Common myeloid progenitor, CD34-positive (primary cell): ENCODE results near the gene COG1.

Experiments
- CTCF ChIA-PET: fragments of 350-600 bp; sonication (Branson Sonifier 250); formaldehyde crosslinking; loops from one replicate; lab custom pipeline; 2021; ENCODE audit warnings: antibody characterized with exemption; lab: Charles Lee
- POLR2A ChIA-PET: fragments of 350-600 bp; sonication (Branson Sonifier 250); formaldehyde crosslinking; loops from one replicate; lab custom pipeline; 2021; ENCODE audit warnings: antibody characterized with exemption; lab: Charles Lee
- DNase-seq, 3 donors: peaks; one replicate each; pipeline versions ENCODE4 v3.0.0 to v3.0.0-alpha.2; 2013
- H3K27ac ChIP-seq, 2 experiments: 1 replicate in 1 of 2; 2 replicates in 1 of 2; pipeline ENCODE4 v1.7.0; 2013; ENCODE audit warnings: inconsistent platforms in 2 of 2, low read length in 2 of 2, mild to moderate bottlenecking in 2 of 2, low read depth in 1 of 2, moderate library complexity in 1 of 2; ENCODE audit not compliant: severe bottlenecking in 2 of 2, insufficient read depth in 1 of 2, poor library complexity in 1 of 2
- H3K27me3 ChIP-seq, 5 experiments: replicated peaks in 2 of 5; 1 replicate in 3 of 5; 2 replicates in 2 of 5; pipeline versions ENCODE4 v1.6.1 to v1.7.0; 2013; ENCODE audit warnings: low read length in 4 of 5, mild to moderate bottlenecking in 2 of 5, moderate library complexity in 2 of 5, inconsistent platforms in 1 of 5; ENCODE audit not compliant: insufficient read depth in 5 of 5, control insufficient read depth in 4 of 5
- H3K36me3 ChIP-seq, 4 experiments: 1 replicate in 2 of 4; 2 replicates in 2 of 4; pipeline versions ENCODE4 v1.6.1 to v1.7.0; 2013; ENCODE audit warnings: low read length in 3 of 4, control low read depth in 1 of 4, mild to moderate bottlenecking in 1 of 4; ENCODE audit not compliant: control insufficient read depth in 4 of 4, insufficient read depth in 4 of 4
- H3K4me1 ChIP-seq, 4 experiments: 1 replicate in 3 of 4; 2 replicates in 1 of 4; pipeline versions ENCODE4 v1.6.1 to v1.7.1; 2013; ENCODE audit warnings: low read length in 3 of 4, mild to moderate bottlenecking in 3 of 4, control low read depth in 1 of 4, inconsistent platforms in 1 of 4, moderate library complexity in 1 of 4; ENCODE audit not compliant: control insufficient read depth in 4 of 4, insufficient read depth in 4 of 4; ENCODE audit errors: control extremely low read depth in 1 of 4
- H3K4me3 ChIP-seq, 7 experiments: 1 replicate in 4 of 7; 2 replicates in 3 of 7; pipeline versions ENCODE4 v1.5.1 to v1.7.0; 2013; ENCODE audit warnings: mild to moderate bottlenecking in 7 of 7, low read length in 6 of 7, moderate library complexity in 6 of 7, inconsistent platforms in 2 of 7, low read depth in 2 of 7, control low read depth in 1 of 7; ENCODE audit not compliant: insufficient read depth in 4 of 7, control insufficient read depth in 1 of 7; ENCODE audit errors: extremely low read depth in 1 of 7
- H3K9me3 ChIP-seq, 5 experiments: 1 replicate in 4 of 5; 2 replicates in 1 of 5; pipeline versions ENCODE4 v1.6.1 to v1.7.1; 2013; ENCODE audit warnings: low read length in 4 of 5, mild to moderate bottlenecking in 2 of 5, inconsistent platforms in 1 of 5, low read depth in 1 of 5, moderate library complexity in 1 of 5; ENCODE audit not compliant: control insufficient read depth in 4 of 5, insufficient read depth in 2 of 5; ENCODE audit errors: control extremely low read depth in 1 of 5
- WGBS: methylation state at CpG from one replicate; pipeline ENCODE4 v1.1.5; 2013; ENCODE audit not compliant: insufficient coverage; 5-methylcytosine and 5-hydroxymethylcytosine counted together

The COG1 gene

DNA sequence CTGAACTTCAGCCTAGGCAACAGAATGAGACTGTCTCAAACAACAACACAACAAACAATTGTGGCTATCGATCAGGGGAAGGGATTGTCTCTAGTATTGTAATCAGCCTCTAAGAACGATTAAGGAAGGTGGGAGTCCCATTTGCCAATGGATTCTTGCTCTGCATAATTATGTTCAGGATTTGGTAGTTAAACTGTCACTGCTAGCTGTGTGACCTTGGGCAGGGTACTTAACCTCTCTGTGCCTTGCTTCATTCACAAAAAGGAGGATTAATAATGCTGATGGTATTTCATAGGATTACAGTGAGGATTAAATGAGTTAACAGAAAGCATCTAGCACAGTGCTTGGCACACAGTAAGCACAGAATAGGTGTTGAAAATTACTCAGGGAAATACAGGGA is 34.7 kb upstream of the COG1 start:
- no CpG with 5 or more reads among the region's 2 CpGs for whole genome bisulfite sequencing
- ChIA-PET CTCF (interaction anchor here (1.3 to 2.0 kb wide), 2 partner anchors 13 to 172 kb away, joined by 3 to 7 read pairs; no protein-coding TSS in a partner anchor), POLR2A (no interaction called here)
- no peak overlapping the region for H3K27ac ChIP-seq
- H3K4me3 ChIP-seq: no peak overlapping the region
- peaks cover 4 to 29% (median 9%) of the 10 kb centered on the region in 5 experiments for H3K27me3 ChIP-seq
- no peaks in the 10 kb centered on the region for H3K36me3 ChIP-seq
- H3K4me1 ChIP-seq: peaks cover 0 to 2% (median 0%) of the 10 kb centered on the region in 4 experiments
- DNase-seq: no peak
- H3K9me3 ChIP-seq: no peaks in the 10 kb centered on the region

DNA sequence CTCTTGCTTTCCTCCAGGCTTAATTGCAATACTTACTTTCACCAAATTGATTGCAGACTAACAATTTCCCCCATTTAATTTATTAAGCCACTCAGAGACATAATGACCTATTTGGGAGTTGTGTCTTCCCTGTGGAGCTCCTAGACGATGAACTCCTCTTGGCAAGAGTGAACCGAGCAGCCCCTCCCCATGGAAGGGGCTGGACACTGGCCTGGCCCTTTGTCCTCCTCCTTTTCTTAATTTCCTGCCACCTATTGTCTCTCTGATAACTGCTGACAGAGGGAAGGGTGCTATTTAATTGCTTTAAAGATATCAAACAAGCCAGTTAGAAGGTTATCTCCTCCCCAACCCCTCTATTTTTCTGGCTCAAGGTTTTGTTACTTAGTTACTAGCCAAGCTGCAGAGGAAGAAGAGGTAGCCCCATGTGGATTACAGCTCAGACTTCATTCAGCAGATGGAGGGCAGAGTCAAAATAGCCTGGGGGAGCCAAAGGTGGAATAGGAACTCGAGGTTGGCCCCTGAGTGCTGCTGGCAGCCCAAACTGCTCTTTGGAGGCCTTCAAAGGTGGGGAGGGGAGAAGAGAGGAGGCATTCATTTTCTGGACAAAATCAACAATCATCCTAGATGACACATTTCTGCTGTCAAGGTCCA is 31.8 kb upstream of the COG1 start:
- no peak for DNase-seq
- no peak overlapping the region for H3K27ac ChIP-seq
- no peak overlapping the region for H3K4me3 ChIP-seq
- no peaks in the 10 kb centered on the region for H3K9me3 ChIP-seq
- peaks cover 0 to 20% (median 19%) of the 10 kb centered on the region in 4 experiments for H3K4me1 ChIP-seq
- peaks cover 5 to 54% (median 27%) of the 10 kb centered on the region in 5 experiments for H3K27me3 ChIP-seq
- H3K36me3 ChIP-seq: no peaks in the 10 kb centered on the region
- 65% methylated on average over 3 of the region's 3 CpGs for WGBS
- ChIA-PET CTCF (interaction anchor here (0.5 to 2.5 kb wide), 2 partner anchors 433 to 614 kb away, joined by 3 to 6 read pairs; no protein-coding TSS in a partner anchor), POLR2A (no interaction called here)

DNA sequence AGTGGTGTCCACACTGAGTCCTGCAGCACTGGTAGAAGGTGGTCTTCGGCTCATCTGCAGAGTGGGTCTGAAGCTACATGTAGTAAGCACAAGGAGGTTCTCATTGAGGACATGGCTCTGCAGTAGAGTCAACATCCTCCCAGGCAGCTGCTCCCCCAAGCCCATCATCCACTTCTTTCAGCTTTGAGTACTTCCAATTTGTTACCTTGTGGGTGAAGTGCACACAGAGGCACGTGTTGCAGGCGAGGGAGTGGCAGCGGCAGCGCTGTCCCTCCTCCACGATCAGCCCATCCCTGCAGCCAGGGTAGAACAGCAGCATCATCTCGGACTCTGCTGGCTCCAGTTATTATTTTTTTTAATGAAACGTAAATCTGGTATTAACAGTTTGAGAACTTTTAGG is 29.8 kb upstream of the COG1 start:
- ChIA-PET CTCF (interaction anchor here (2.1 kb wide), 1 partner anchor 435 kb away, joined by 12 read pairs; no protein-coding TSS in a partner anchor), POLR2A (no interaction called here)
- Histone ChIP-seq H3K4me3 (no peak overlapping the region), H3K27ac (no peak overlapping the region), H3K36me3 (no peaks in the 10 kb centered on the region), H3K27me3 (peaks cover 10 to 70% (median 36%) of the 10 kb centered on the region in 5 experiments), H3K9me3 (no peaks in the 10 kb centered on the region), H3K4me1 (peaks cover 0 to 34% (median 32%) of the 10 kb centered on the region in 4 experiments)
- DNase-seq: no peak
- WGBS: 73% methylated on average over 6 of the region's 8 CpGs

DNA sequence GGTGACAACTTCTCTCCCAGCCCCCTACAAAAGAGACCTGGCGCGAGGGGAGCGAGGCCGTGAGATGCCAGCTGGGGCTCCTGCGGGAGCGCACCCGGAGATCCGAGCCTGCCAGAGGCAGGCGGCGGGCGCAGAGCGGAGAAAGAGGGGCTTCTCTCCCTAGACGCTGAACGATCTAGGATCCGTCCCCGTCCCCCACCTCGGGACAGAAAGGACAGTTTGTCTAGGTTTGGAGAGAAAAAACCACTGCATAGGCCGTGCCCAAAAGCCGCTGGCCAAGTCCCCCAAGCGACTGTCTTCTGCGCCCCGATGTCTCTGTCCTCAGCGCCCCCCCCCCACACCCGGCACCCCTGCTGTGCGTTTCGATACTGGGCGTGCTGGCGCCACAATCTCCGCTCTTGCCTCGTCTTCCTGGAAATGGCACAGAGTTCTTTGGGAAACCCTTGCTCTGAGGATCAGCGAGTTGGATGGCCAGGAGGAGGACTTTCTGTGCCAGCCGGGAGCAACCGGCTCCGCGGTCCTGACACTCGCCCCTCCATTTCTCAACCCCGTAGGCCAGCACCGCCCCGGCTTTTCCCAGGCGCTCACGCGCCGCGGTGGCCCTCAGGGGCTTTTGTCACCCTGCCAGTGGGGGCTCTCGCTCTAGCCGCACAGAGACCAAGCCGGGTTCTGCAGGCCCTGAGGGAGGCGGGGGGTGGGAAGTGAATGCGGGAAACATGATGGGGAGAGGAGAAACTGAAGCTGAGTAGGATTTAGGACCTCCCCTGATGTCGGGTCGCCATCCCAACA is 27.0 kb upstream of the COG1 start:
- CTCF ChIA-PET: interaction anchor here (1.2 to 1.8 kb wide), 4 partner anchors 180 to 606 kb away, joined by 3 to 6 read pairs (median 4); no protein-coding TSS in a partner anchor
- 0% methylated on average over 26 of the region's 51 CpGs for WGBS
- POLR2A ChIA-PET: no interaction called here
- H3K4me1 ChIP-seq: peaks cover 0 to 34% (median 32%) of the 10 kb centered on the region in 4 experiments
- no peak overlapping the region for H3K27ac ChIP-seq
- H3K27me3 ChIP-seq: peaks cover 10 to 82% (median 39%) of the 10 kb centered on the region in 5 experiments
- DNase-seq: peak in 1 of 3 donors; percentile 36
- peak overlapping the region in 6 of 7 experiments; percentile 45 to 73 (median 60) for H3K4me3 ChIP-seq
- H3K9me3 ChIP-seq: no peaks in the 10 kb centered on the region
- no peaks in the 10 kb centered on the region for H3K36me3 ChIP-seq

DNA sequence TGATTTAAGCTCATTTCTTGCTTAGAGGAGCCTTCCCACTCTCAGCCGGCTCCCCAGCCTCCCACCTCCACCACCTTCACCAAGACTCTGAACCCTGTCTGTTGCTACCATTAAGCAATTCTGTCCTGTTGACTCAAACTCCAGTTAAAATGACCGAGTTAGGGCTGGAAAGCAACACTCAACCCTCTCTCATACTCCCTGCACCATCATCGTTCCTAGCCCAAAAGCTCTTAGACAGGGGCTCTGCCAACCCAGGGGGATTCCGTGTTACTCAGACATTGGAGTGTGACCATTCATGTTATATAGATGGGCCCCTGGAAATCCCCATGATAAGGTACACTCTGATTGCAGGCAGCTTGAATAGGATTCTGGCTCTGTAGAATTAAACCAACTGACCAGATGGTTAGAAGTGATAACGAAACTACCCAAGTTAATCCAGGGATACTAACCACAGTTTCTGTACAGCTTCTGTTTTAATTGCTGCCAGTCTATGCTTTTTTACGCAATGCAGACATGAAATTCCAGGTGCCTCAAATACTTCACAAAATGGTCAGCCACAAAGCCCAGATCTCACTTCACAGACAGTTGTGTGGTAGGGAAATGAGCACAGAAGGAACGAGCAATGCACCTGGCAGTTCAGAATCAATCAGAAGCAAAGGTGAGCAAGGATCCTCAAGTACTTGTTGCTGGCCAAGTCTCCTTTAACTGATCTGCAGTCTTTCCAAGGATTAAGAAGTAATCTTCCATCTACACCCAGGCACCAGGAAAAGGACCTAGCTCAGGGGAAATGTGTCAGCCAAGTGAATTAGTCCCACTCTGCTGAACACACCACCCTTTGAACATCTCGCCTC is 25.9 kb upstream of the COG1 start:
- POLR2A ChIA-PET: no interaction called here

DNA sequence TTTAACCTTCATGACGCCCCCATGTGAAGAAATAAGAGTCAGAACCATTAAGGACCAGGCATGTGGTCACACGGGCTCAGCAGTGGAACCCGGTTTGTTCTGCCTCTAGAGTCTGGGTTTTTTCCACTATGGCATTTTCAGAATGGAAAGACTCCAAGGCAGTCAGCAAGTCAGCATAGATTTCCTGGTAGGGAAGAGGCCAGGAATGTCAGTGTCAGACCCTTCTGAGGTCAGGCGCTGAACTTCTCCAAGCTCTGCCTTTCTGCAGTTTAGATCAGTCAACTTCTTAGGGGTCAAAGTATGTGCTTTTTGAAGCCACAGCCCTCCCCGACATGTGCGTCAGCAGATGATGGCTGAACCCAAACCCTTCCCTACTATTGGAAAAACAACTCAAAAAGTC is 24.2 kb upstream of the COG1 start:
- 95% methylated on average over 3 of the region's 6 CpGs for WGBS
- no peak overlapping the region for H3K4me3 ChIP-seq
- CTCF ChIA-PET: interaction anchor here (1.6 kb wide), 1 partner anchor 182 kb away, joined by 3 read pairs; no protein-coding TSS in a partner anchor
- H3K36me3 ChIP-seq: no peaks in the 10 kb centered on the region
- no peaks in the 10 kb centered on the region for H3K9me3 ChIP-seq
- peaks cover 5 to 63% (median 31%) of the 10 kb centered on the region in 5 experiments for H3K27me3 ChIP-seq
- H3K27ac ChIP-seq: no peak overlapping the region
- DNase-seq: no peak
- peaks cover 0 to 34% (median 32%) of the 10 kb centered on the region in 4 experiments for H3K4me1 ChIP-seq
- POLR2A ChIA-PET: no interaction called here

More for the DNA sequence above, 25.9 kb upstream of the COG1 start:
- H3K4me3 ChIP-seq: peak overlapping the region in 6 of 7 experiments; percentile 15 to 73 (median 52)
- peaks cover 0 to 34% (median 32%) of the 10 kb centered on the region in 4 experiments for H3K4me1 ChIP-seq
- H3K36me3 ChIP-seq: no peaks in the 10 kb centered on the region
- CTCF ChIA-PET: interaction anchor here (1.3 to 1.5 kb wide), 4 partner anchors 11 to 607 kb away, joined by 3 to 6 read pairs (median 4); no protein-coding TSS in a partner anchor
- WGBS: 30% methylated on average over 6 of the region's 8 CpGs
- H3K27ac ChIP-seq: no peak overlapping the region
- DNase-seq: peak; percentile 66 to 95 (median 92)
- H3K9me3 ChIP-seq: no peaks in the 10 kb centered on the region
- H3K27me3 ChIP-seq: peaks cover 10 to 75% (median 34%) of the 10 kb centered on the region in 5 experiments
